HG02763 (cell line): Measurements from ENCODE around the gene KDM8.

Experiments used
- ATAC-seq: cut with Tn5 transposase; IDR thresholded peaks from one replicate; pipeline ENCODE4 v1.9.1; 2021; ENCODE audit warnings: mild to moderate bottlenecking, moderate library complexity; ENCODE audit not compliant: unreplicated experiment

The KDM8 gene

DNA sequence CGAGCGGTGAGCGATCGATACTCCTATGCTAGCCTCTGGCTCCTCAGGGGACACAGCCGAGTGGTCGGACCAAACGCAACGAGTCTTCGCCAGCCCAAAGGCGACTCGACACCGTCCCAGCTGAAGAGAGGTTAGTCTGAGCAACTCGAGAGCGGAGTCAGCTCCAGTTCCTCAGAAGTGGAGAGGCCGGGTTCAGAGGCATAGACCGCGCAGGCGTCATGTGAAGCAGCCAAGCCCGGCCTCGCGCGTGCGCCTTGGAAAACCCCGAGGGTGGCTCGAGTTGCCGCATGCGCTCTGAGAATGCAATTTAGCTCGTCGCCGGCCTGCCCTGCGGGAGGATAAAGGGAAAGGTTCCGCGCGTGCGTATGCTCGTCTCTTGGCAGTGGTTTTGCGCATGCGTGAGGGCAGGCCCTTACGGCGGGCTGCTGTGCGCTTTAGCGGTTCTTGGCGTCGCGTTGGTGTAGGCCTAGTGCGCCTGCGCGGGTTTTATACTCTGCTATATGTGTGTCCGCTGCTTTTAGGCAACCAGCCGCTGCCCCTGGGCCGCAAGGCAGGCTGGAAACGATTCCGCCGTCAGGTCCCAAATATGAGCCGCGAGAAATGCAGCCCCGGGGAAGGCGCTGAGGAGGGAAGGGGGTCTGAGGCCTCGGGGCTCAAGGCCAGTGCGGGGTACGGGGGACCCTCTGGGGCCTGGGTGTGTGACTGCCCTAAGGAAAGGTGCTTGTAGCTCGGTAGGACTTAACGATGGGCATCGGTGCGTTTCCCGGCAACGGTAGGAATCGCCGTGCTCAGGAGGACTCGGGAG lies at the start of gene KDM8:
Gene KDM8 (plus strand): TSS at position 20 of the 805 bp plus-strand sequence. CDS start 6,598 bp downstream, outside the sequence.
- peak; percentile 89 for ATAC-seq

DNA sequence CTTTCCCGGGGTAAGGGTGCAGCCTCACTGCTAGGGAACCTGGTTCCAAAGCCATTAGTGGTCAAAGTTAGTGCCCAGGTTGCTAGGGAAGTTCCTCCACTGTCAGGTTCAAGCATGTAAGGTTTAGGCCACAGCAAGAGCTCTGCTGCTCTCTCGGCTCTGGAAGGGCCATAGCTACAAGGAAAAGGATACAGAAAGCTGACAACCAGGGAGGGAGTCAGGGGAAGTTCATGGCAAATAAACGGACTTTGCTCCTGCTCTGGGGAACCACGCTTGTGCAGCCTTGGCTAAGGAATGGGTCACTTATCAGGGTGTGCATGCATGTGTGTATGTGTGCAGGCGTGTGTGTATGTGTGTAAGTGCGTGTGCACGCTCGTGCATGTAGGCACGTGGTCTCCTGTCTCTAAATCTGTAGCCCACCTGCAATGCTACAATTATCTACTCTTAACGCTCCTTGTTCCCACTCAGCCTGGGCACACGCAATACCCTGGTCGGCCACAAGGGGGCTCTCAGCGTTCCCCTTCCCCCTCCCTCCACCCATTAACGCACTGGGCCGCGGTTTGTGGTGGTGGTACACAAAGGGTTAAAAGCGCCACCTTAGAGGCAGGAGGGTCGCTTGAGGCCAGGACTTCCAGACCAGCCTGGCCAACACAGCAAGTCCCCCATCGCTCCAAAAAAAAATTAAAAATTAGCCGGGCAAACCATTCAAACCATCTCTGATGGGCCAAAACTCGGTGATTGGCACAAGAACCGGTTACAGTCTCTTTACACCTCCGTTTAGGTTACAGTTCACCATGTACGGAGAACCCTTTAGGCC lies 48.4 kb upstream of the KDM8 start:
- no peak for ATAC-seq

DNA sequence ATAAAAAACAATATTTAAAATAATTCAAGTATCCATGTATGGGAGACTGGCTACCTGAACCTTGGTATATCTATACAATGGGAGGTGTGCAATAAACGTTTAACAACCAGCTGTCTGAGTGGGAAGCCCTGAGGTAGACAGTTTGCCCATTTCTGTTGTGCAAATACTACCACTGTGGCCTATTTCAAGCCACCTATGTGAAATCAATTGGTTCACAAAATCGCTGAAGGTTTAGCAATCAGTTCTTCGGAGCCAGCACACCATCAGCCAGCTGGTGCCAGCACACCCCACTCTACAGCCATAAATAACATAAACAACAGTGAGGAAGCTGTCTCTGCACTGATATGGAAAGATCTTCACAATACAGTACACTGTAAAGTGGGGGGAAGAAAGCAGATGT lies 46.7 kb upstream of the KDM8 start:
- no peak for ATAC-seq

- ATAC-seq: no peak
Observed at GRCh38 chr16:27161398-27161797, 41.9 kb upstream of the KDM8 start.

GRCh38 chr16:27164352-27164751 lies 39.0 kb upstream of the KDM8 start:
- no peak for ATAC-seq

GRCh38 chr16:27165576-27165975 lies 37.8 kb upstream of the KDM8 start:
- ATAC-seq: no peak

DNA sequence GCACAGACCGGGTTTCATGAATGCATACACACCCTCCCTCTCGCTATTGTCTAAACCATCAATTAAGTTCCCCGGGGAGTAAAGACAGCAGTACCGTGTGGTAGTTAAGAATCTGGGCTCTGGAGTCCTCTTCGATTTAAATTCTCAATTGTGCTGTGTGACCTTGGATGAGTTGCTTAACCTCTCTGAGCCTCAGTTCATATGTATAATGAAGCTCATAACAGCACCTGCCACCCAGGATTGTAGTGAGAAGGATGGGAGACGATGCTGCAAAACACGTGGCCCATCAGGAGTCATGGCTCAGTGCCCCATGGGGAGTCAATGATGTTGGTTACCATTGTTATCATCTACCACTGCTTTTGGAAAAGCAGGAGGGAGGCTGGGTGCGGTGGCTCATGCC lies 34.5 kb upstream of the KDM8 start:
- no peak for ATAC-seq

- no peak for ATAC-seq
Observed at GRCh38 chr16:27169511-27170071, 33.7 kb upstream of the KDM8 start.

DNA sequence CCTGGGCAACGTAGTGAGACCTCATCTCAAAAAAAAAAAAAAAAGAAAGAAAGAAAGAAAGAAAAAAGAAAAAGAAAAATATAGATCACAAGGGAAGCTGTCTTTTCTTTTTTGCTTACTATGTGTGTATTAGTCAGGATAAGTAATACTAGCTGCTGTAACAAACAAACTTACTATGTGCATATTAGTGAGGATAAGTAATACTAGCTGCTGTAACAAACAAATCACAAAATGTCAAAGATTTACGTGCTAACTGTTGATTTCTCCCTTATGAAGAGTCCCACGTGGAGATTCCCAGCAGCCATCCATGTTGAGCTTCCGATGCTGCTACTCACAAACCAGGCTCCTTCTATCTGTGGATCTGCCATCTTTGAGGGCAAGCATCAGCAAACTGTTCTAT lies 31.7 kb upstream of the KDM8 start:
- ATAC-seq: no peak

GRCh38 chr16:27174007-27174406 lies 29.3 kb upstream of the KDM8 start:
- no peak for ATAC-seq

DNA sequence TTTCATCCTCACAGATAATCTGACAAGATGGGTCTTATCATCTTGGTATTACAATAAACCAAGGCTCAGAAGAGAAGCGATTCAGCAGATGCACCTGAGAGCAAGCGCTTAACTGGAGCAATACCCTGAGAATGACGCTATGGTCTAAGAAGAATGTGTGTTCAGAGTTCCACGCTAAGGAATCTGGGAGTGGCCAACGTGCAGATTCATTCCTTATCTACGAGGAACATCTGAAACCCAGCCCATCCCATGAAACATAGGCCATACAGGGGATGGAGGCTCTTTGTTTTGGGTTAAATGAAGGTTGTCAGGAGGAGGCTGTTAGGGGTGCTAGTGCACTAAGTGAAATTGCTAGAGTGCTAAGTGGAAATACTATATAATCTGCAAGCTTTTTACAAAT lies 28.5 kb upstream of the KDM8 start:
- ATAC-seq: no peak

- no peak for ATAC-seq
Observed at GRCh38 chr16:27175888-27176287, 27.4 kb upstream of the KDM8 start.

- no peak for ATAC-seq
Observed at GRCh38 chr16:27177031-27177774, 26.1 kb upstream of the KDM8 start.

GRCh38 chr16:27179500-27180072 lies 23.7 kb upstream of the KDM8 start:
- ATAC-seq: peak; percentile 68

- ATAC-seq: no peak
Observed at GRCh38 chr16:27181019-27181790, 22.1 kb upstream of the KDM8 start.

DNA sequence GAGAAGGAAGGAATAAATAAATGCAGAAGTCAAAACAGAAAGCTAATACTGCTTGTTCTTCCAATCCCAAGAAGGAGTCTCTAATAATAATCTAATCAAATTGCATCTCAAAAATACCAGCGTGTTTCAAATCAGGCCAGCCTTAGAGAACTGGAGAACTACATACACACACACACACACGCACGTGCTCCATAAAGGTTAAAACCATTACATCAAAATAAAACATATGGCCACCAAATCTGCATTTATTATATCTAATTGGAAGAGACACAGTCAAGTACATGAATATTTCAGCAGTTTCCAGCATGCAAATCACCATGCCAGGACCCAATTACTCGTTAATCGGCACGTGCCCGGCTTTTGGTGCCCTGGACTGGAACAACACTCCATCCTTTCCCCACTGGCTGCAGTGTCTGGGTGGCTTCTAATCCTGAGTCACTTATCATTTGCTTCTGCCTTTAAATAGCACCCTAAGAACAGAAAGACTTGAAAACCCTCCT lies 20.4 kb upstream of the KDM8 start:
- ATAC-seq: no peak

DNA sequence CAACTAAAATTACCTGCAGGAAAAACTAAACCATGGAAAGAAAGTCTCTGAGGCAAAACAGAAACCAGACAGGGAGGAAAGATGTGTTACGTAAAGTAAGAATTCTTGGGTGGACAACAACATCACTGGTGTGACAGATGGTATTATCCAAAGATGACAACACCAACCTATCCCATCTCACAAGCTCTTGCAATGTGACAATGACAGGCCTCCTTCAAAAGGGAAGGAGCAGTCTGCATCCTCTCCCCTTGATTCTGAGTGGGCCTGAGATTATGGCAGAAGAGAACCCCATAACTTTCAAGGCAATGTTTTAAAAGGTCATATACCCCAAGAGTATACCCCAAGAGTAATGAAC lies 17.6 kb upstream of the KDM8 start:
- ATAC-seq: no peak

DNA sequence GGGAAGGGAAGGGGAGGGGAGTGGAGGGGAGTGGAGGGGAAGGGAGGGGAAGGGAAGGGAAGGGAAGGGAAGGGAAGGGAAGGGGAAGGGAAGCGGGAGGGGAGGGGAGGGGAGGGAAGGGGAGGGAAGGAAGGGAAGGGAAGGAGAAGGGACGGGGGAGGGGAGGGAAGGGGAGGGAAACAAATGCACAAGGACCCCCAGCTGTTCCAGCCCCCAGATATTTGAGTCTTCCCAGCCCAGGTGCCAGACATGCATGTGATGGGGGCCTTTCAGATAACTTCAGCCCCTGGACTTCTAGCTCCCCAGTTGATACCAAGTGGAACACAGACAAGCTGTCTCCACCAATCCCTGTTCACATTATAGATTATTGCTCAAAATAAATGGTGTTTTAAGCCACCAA lies 14.7 kb upstream of the KDM8 start:
- ATAC-seq: no peak

DNA sequence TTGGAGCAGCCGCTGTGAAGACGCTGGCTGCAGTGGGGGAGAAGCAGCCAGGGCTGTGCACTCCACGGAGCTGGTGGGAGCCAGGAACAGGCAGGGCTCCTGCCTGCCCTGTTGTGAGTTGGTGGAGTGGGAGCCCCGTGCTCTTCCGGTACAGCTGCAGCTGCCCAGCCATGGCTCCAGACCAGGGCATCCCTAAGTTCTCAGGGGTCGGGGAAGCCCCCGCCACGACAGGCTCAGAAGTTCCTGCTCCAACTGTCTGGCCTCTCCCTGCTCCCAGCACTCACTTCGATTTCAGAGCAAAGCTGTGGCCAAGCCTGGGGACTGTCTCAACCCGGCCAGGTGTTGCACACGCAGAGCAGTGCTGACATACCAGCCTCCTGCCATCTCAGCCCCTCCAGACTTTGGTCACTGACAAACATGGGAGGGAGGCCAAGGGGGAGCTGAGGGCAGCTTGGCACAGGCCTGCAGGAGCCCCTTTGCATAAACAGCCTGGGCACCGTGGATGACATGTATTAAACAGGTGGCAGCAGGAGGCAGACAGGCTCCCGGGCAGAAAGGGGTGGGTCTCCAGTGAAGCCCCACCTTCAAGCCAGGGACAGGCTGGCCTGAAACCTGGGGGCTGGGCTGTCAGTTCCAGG lies 13.9 kb upstream of the KDM8 start:
- no peak for ATAC-seq
